Measurements from ENCODE around the gene TBC1D14.
"Not testable (repeated sequence)": the region's sequence is repeated elsewhere in the genome, so short reads cannot be mapped to it uniquely, and the experiment has no call there.

- not testable (repeated sequence) for TF ChIP-seq CTCF (conservative IDR thresholded peaks at IDR 0.05; ENCODE audit: low read depth, low read length); EZH2 (IDR thresholded peaks at IDR 0.05; ENCODE audit: borderline replicate concordance, low read depth, low read length, poor library complexity, severe bottlenecking)
These were observed 169.9 kb downstream of the TBC1D14 start for GRCh38 chr4:7079483-7079882.
